Endothelial cell of umbilical vein (primary cell): ENCODE data around the gene GNAL. TPM values are rescaled to one million over a fixed set of nuclear protein-coding genes. Genes with fewer than 3 reads are reported as not detected.

Experiments
- BruUV-seq: library from RNA; stranded (reverse); fragments of 400-500 nt; replicated peaks from 2 replicates; lab custom pipeline; 2021; lab: Mats Ljungman, UMichigan
- CTCF ChIA-PET: fragments of 300-600, 350-600 bp; sonication (Branson Sonifier 250); formaldehyde crosslinking; loops from one replicate; lab custom pipeline; 2021; ENCODE audit warnings: antibody characterized with exemption, inconsistent platforms; lab: Charles Lee
- POLR2A ChIA-PET: fragments of 300-600, 350-600 bp; sonication (Branson Sonifier 250); formaldehyde crosslinking; loops from one replicate; lab custom pipeline; 2021; ENCODE audit warnings: antibody characterized with exemption, inconsistent platforms; lab: Charles Lee
- DNase-seq: peaks from one replicate; pipeline ENCODE4 v3.0.0-alpha.2; 2011; ENCODE audit warnings: low read depth, low spot score
- FAIRE-seq: peaks from 2 replicates; lab custom pipeline; 2011; peaks lifted over from hg19 to GRCh38; lab: Jason Lieb, UNC
- H2AFZ ChIP-seq: 2 replicates; pipeline ENCODE4 v1.6.0; 2012; ENCODE audit warnings: low read depth, low read length, control low read depth, inconsistent platforms
- H3K27ac ChIP-seq: 2 replicates; pipeline ENCODE4 v1.5.1; 2011; ENCODE audit warnings: low read depth, mild to moderate bottlenecking, control low read depth, low read length, moderate library complexity; ENCODE audit not compliant: insufficient read depth
- H3K27me3 ChIP-seq, 2 experiments: 2 replicates each; pipeline versions ENCODE4 v1.6.0 to v1.6.1; 2011; ENCODE audit warnings: low read length in 2 of 2, mixed read lengths in 1 of 2; ENCODE audit not compliant: control insufficient read depth in 2 of 2, insufficient read depth in 2 of 2
- H3K36me3 ChIP-seq, 2 experiments: 2 replicates in 1 of 2; 3 replicates in 1 of 2; pipeline ENCODE4 v1.5.1; 2011; ENCODE audit warnings: low read length in 2 of 2, mild to moderate bottlenecking in 1 of 2, moderate library complexity in 1 of 2; ENCODE audit not compliant: control insufficient read depth in 2 of 2, insufficient read depth in 2 of 2; ENCODE audit errors: extremely low read depth in 1 of 2
- H3K4me1 ChIP-seq: 3 replicates; pipeline ENCODE4 v1.5.1; 2011; ENCODE audit warnings: mild to moderate bottlenecking, low read length; ENCODE audit not compliant: control insufficient read depth, insufficient read depth; ENCODE audit errors: extremely low read depth
- H3K4me2 ChIP-seq: 2 replicates; pipeline ENCODE4 v1.6.1; 2011; ENCODE audit warnings: low read length, control low read depth, mixed read lengths; ENCODE audit not compliant: insufficient read depth
- H3K4me3 ChIP-seq, 3 experiments: fragments of 200-600 bp in 1 of 3; sonication (generic), shearing (Covaris generic) in 1 of 3; replicated peaks in 1 of 3; 2 replicates each; pipeline ENCODE4 v1.5.1; 2011 to 2016; ENCODE audit warnings: control low read depth in 3 of 3, low read length in 3 of 3, mild to moderate bottlenecking in 2 of 3, inconsistent platforms in 1 of 3, low read depth in 1 of 3, moderate library complexity in 1 of 3; ENCODE audit not compliant: insufficient read depth in 1 of 3
- H3K79me2 ChIP-seq: 2 replicates; pipeline ENCODE4 v1.6.0; 2012; ENCODE audit warnings: low read length, inconsistent platforms; ENCODE audit not compliant: control insufficient read depth, insufficient read depth
- H3K9ac ChIP-seq: replicated peaks from 2 replicates; pipeline ENCODE3; 2011; ENCODE audit warnings: low read length, control low read depth; ENCODE audit not compliant: insufficient read depth; ENCODE audit errors: extremely low read depth
- H3K9me1 ChIP-seq: replicated peaks from 3 replicates; pipeline ENCODE4 v1.6.0; 2011; ENCODE audit warnings: mild to moderate bottlenecking, low read length; ENCODE audit not compliant: control insufficient read depth, insufficient read depth; ENCODE audit errors: extremely low read depth
- H3K9me3 ChIP-seq: replicated peaks from 2 replicates; pipeline ENCODE4 v1.5.1; 2012; ENCODE audit warnings: low read length, inconsistent platforms; ENCODE audit not compliant: control insufficient read depth, insufficient read depth
- H4K20me1 ChIP-seq: replicated peaks from 2 replicates; pipeline ENCODE3; 2011; ENCODE audit warnings: mild to moderate bottlenecking, low read length; ENCODE audit not compliant: control insufficient read depth, insufficient read depth; ENCODE audit errors: extremely low read depth
- CTCF ChIP-seq, 2 donors: IDR thresholded peaks; 1 replicate in 1 of 2; 2 replicates in 1 of 2; pipeline ENCODE4 v1.5.1; 2011; ENCODE audit warnings: low read length in 2 of 2, mild to moderate bottlenecking in 2 of 2, moderate library complexity in 2 of 2, control low read depth in 1 of 2, inconsistent platforms in 1 of 2, low read depth in 1 of 2; ENCODE audit not compliant: insufficient read depth in 1 of 2; ENCODE audit errors: extremely low read depth in 1 of 2
- FOS ChIP-seq: IDR thresholded peaks from 2 replicates; pipeline ENCODE4 v1.6.1; 2011; ENCODE audit warnings: mild to moderate bottlenecking, low read length, moderate library complexity, borderline replicate concordance; ENCODE audit not compliant: insufficient read depth
- GATA2 ChIP-seq: IDR thresholded peaks from 2 replicates; pipeline ENCODE4 v1.7.0; 2011; ENCODE audit warnings: low read depth, mild to moderate bottlenecking, moderate library complexity, mixed read lengths, low read length; ENCODE audit not compliant: insufficient read length, insufficient read depth
- JUN ChIP-seq: IDR thresholded peaks from 2 replicates; pipeline ENCODE4 v1.6.1; 2011; ENCODE audit warnings: borderline replicate concordance, low read depth; ENCODE audit not compliant: insufficient read length, insufficient read depth
- POLR2A ChIP-seq: IDR thresholded peaks from 2 replicates; pipeline ENCODE4 v1.6.1; 2012; ENCODE audit warnings: low read depth, mild to moderate bottlenecking, control low read depth, low read length
- dilution Hi-C: fragments of 300-500 bp; cut with MboI; formaldehyde crosslinking; loops from one replicate; pipeline ENCODE4 v1.15.0; 2019; ENCODE audit warnings: low sequenced_read_pairs; ENCODE audit not compliant: extremely low pct_ligation_motif_present
- intact Hi-C: fragments of 100-400 bp; cut with micrococcal nuclease; formaldehyde crosslinking; loops from one replicate; pipeline ENCODE4 v1.10.0; 2022
- polyA plus RNA-seq, 4 experiments: library from polyadenylated mRNA; depleted of rRNA in 3 of 4; stranded (reverse) in 3 of 4; unstranded in 1 of 4; fragments of >200 nt; gene quantifications; 2 replicates each; pipeline versions ENCODE4 v1.2.1 to v1.2.3, GENCODE V29; 2011 to 2012; ENCODE audit warnings: missing spikeins in 1 of 4
- total RNA-seq: library from RNA; stranded (reverse); gene quantifications from 2 replicates; pipeline ENCODE4 v1.2.3, GENCODE V29; 2021

The GNAL gene
- total and polyA plus RNA-seq, 2 donors (not counting 3 experiments of a cell fraction or from before 2014, with no cell fraction given) = 0.07 to 0.73 TPM

GRCh38 chr18:11871501-11871900 lies 182.4 kb downstream of the GNAL start:
- TF ChIP-seq FOS = no peak
- TF ChIP-seq JUN = no peak
- no peak for TF ChIP-seq GATA2

GRCh38 chr18:11872479-11873136 lies 183.5 kb downstream of the GNAL start:
- dilution Hi-C loops (no loop called here), intact Hi-C loops (loop anchor here (1.0 kb wide), 1 partner anchor 139 kb away; no protein-coding TSS in a partner anchor)
- CTCF ChIA-PET = interaction anchor here (0.6 to 4.0 kb wide), 8 partner anchors 22 to 147 kb away, joined by 3 to 33 read pairs (median 4); no protein-coding TSS in a partner anchor
- Histone ChIP-seq H3K4me2 (no peak overlapping the region), H3K27me3 (peaks cover 0 to 6% of the 10 kb centered on the region in 2 experiments), H3K36me3 (no peaks in the 10 kb centered on the region), H3K4me1 (no peaks in the 10 kb centered on the region), H4K20me1 (no peaks in the 10 kb centered on the region), H3K27ac (no peak overlapping the region), H3K9me3 (no peaks in the 10 kb centered on the region), H3K79me2 (no peaks in the 10 kb centered on the region), H3K9me1 (no peaks in the 10 kb centered on the region), H3K4me3 (no peak overlapping the region), H2AFZ (no peak overlapping the region), H3K9ac (no peak overlapping the region)
- TF ChIP-seq CTCF (IDR thresholded peaks at IDR 0.05; ENCODE audit: extremely low read depth in 1 of 2, insufficient read depth in 1 of 2, low read depth in 1 of 2, low read length in 2 of 2) = peak; percentile 6 to 9
- no peak for TF ChIP-seq POLR2A
- DNase-seq (peak; percentile 12), FAIRE-seq (peak; percentile 74)
- no TSS peak for BruUV-seq
- POLR2A ChIA-PET = no interaction called here

More at GRCh38 chr18:11871501-11871900, 182.4 kb downstream of the GNAL start:
- Histone ChIP-seq H2AFZ (no peak overlapping the region), H3K9me1 (no peaks in the 10 kb centered on the region), H3K4me1 (no peaks in the 10 kb centered on the region), H3K4me3 (no peak overlapping the region), H3K27ac (no peak overlapping the region), H3K79me2 (no peaks in the 10 kb centered on the region), H3K36me3 (no peaks in the 10 kb centered on the region), H3K9me3 (no peaks in the 10 kb centered on the region), H3K9ac (no peak overlapping the region), H3K4me2 (no peak overlapping the region), H3K27me3 (peaks cover 0 to 6% of the 10 kb centered on the region in 2 experiments), H4K20me1 (no peaks in the 10 kb centered on the region)
- POLR2A ChIA-PET = no interaction called here
- intact Hi-C loops = no loop called here
- FAIRE-seq (no peak), DNase-seq (no peak)
- CTCF ChIA-PET = interaction anchor here (1.3 to 4.0 kb wide), 2 partner anchors 131 to 139 kb away, joined by 3 to 33 read pairs; no protein-coding TSS in a partner anchor
- dilution Hi-C loops = no loop called here
- no TSS peak for BruUV-seq
